Kidney tubule cell (primary cell): ENCODE measurements around the gene TMEM233.

ENCODE experiments used
- DNase-seq: peaks from one replicate; pipeline ENCODE4 v3.0.0-alpha.2; 2018; ENCODE audit warnings: low spot score

TMEM233 gene

GRCh38 chr12:119593578-119594398, at the start of gene TMEM233:
Gene TMEM233, plus strand, starts transcription at chr12:119593774. Its CDS starts 75 bp downstream, at chr12:119593849.
- peak; percentile 37 for DNase-seq

- peak; percentile 62 for DNase-seq
Measured at GRCh38 chr12:119544765-119545625, 48.6 kb upstream of the TMEM233 start.

- no peak for DNase-seq
Measured at GRCh38 chr12:119546340-119546739, 47.2 kb upstream of the TMEM233 start.

GRCh38 chr12:119547001-119547400, 46.6 kb upstream of the TMEM233 start:
- DNase-seq, result no peak

GRCh38 chr12:119556854-119557253, 36.7 kb upstream of the TMEM233 start:
- no peak for DNase-seq

GRCh38 chr12:119565404-119565803, 28.2 kb upstream of the TMEM233 start:
- no peak for DNase-seq

- DNase-seq, result no peak
Measured at GRCh38 chr12:119570771-119571170, 22.8 kb upstream of the TMEM233 start.

- DNase-seq, result no peak
Measured at GRCh38 chr12:119573086-119573485, 20.5 kb upstream of the TMEM233 start.

- DNase-seq, result no peak
Measured at GRCh38 chr12:119574255-119574654, 19.3 kb upstream of the TMEM233 start.

GRCh38 chr12:119576118-119576810, 17.3 kb upstream of the TMEM233 start:
- no peak for DNase-seq

- DNase-seq, result no peak
Measured at GRCh38 chr12:119576915-119577314, 16.7 kb upstream of the TMEM233 start.

GRCh38 chr12:119578112-119578511, 15.5 kb upstream of the TMEM233 start:
- peak; percentile 72 for DNase-seq

GRCh38 chr12:119589097-119589496, 4.5 kb upstream of the TMEM233 start:
- peak; percentile 28 for DNase-seq

- no peak for DNase-seq
Measured at GRCh38 chr12:119589634-119590033, 3.9 kb upstream of the TMEM233 start.

- peak; percentile 41 for DNase-seq
Measured at GRCh38 chr12:119592232-119592631, 1.3 kb upstream of the TMEM233 start.

- DNase-seq, result peak; percentile 36
Measured at GRCh38 chr12:119594399-119594730, 791 bp downstream of the TMEM233 start.

- DNase-seq, result peak; percentile 54
Measured at GRCh38 chr12:119594772-119595445, 1.3 kb downstream of the TMEM233 start.

- no peak for DNase-seq
Measured at GRCh38 chr12:119598159-119598558, 4.6 kb downstream of the TMEM233 start.

- DNase-seq, result peak; percentile 27
Measured at GRCh38 chr12:119601877-119602733, 8.5 kb downstream of the TMEM233 start.

GRCh38 chr12:119602734-119603094, 9.1 kb downstream of the TMEM233 start:
- no peak for DNase-seq

GRCh38 chr12:119603767-119604166, 10.2 kb downstream of the TMEM233 start:
- no peak for DNase-seq
